ENCODE data around the gene RUBCNL.

RUBCNL gene

GRCh38 chr13:46372938-46373337 lies 14.1 kb downstream of the RUBCNL start:
- peak in 1 of 2 donors; percentile 28 for DNase-seq

- no peak for DNase-seq
These were observed 15.0 kb downstream of the RUBCNL start for GRCh38 chr13:46372071-46372470.

GRCh38 chr13:46369506-46370277 lies 17.4 kb downstream of the RUBCNL start:
- no peak for DNase-seq

- no peak for DNase-seq
These were observed 19.3 kb downstream of the RUBCNL start for GRCh38 chr13:46367617-46368327.

- no peak for DNase-seq
These were observed 25.6 kb downstream of the RUBCNL start for GRCh38 chr13:46361276-46361934.

- no peak for DNase-seq
These were observed 26.4 kb downstream of the RUBCNL start for GRCh38 chr13:46360604-46361003.

GRCh38 chr13:46359714-46360113 lies 27.3 kb downstream of the RUBCNL start:
- no peak for DNase-seq

- no peak for DNase-seq
These were observed 31.0 kb downstream of the RUBCNL start for GRCh38 chr13:46355901-46356590.

GRCh38 chr13:46355088-46355468 lies 32.0 kb downstream of the RUBCNL start:
- no peak for DNase-seq

- DNase-seq, result peak; percentile 24 to 43
These were observed 32.6 kb downstream of the RUBCNL start for GRCh38 chr13:46354156-46355087.

GRCh38 chr13:46352805-46353204 lies 34.2 kb downstream of the RUBCNL start:
- peak in 1 of 2 donors; percentile 44 for DNase-seq

- no peak for DNase-seq
These were observed 37.0 kb downstream of the RUBCNL start for GRCh38 chr13:46350003-46350402.

GRCh38 chr13:46348961-46349360 lies 38.1 kb downstream of the RUBCNL start:
- no peak for DNase-seq

- no peak for DNase-seq
These were observed 39.8 kb downstream of the RUBCNL start for GRCh38 chr13:46347277-46347676.

- no peak for DNase-seq
These were observed 41.2 kb downstream of the RUBCNL start for GRCh38 chr13:46345866-46346265.

- no peak for DNase-seq
These were observed 41.7 kb downstream of the RUBCNL start for GRCh38 chr13:46345398-46345797.

GRCh38 chr13:46343279-46343994 lies 43.6 kb downstream of the RUBCNL start:
- no peak for DNase-seq

GRCh38 chr13:46342538-46342937 lies 44.5 kb downstream of the RUBCNL start:
- DNase-seq, result no peak

- DNase-seq, result peak; percentile 15 to 65
These were observed 45.8 kb downstream of the RUBCNL start for GRCh38 chr13:46341112-46341711.

- no peak for DNase-seq
These were observed 46.4 kb downstream of the RUBCNL start for GRCh38 chr13:46340631-46341111.

GRCh38 chr13:46340011-46340410 lies 47.0 kb downstream of the RUBCNL start:
- no peak for DNase-seq

Data from CD4-positive, alpha-beta T cell treated with Interleukin-4 for 1 hour (primary cell).